Measurements from ENCODE around the gene ZNF414. TPM values are rescaled to one million over a fixed set of nuclear protein-coding genes. Genes with fewer than 3 reads are reported as not detected.

Gene ZNF414
- total and polyA plus RNA-seq, 10 of the 15 experiments (the other 5 are each of a cell fraction or from before 2014, with no cell fraction given) = 0.16 to 23.7 (median 5.3) TPM; not detected in 1

DNA sequence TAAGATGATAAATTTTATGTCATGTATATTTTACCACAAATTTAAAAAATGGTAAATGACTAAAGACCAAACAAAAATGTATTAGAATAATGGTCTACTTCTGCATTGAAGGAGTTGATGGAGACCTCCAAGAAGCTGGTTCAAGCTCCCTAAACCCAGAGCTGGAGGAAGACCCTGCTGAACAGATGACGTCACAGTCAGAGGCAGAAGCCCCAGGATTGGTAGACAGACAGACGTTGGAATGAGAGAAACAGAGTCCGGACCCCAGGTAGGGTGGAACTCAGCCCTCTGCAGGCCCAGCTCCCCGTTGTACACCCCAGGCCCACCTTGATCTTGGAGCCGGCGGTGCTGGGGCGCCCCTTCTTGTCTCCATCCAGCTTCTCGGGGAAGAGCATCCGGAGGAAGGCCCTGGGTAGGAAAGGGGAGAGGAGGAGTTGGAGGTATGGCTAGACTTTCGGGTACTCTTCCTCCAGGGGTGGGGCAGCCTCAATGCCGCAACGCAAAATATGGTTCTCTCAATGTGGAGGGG lies 25.7 kb upstream of the ZNF414 start (continued):
- TF ChIP-seq, protein P1, sequence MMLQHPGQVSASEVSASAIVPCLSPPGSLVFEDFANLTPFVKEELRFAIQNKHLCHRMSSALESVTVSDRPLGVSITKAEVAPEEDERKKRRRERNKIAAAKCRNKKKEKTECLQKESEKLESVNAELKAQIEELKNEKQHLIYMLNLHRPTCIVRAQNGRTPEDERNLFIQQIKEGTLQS (IDR thresholded peaks at IDR 0.05; ENCODE audit: borderline replicate concordance, extremely low read depth, low read depth, low read length) = no peak
- TF ChIP-seq FOS (IDR thresholded peaks at IDR 0.05; ENCODE audit: borderline replicate concordance, extremely low read depth, insufficient read length) (no peak), CBX3 (IDR thresholded peaks at IDR 0.05; ENCODE audit: borderline replicate concordance, low read depth) (no peak), ASH2L (IDR thresholded peaks at IDR 0.05; ENCODE audit: borderline replicate concordance, low read depth) (no peak)

DNA sequence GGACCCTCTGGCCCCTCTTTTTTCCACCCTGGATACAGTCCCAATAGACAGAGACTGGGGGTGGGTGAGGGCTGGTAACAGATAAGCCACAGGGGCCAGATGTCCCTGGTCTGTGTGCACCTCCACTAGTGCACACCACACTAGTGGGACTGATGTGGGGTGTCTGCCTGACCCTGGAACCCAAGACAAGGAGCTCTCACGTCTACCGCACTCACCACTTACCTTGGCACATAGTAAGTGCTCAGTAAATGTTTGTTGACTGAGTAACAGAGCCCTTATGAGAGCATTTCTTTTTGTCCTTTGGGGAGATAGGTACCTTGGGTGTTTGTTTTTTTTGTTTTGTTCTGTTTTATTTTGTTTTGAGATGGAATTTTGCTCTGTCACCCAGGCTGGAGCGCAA lies 23.1 kb upstream of the ZNF414 start:
- DNase-seq (ENCODE audit: low read depth, low spot score) (no peak), ATAC-seq (no peak), FAIRE-seq (no peak)
- BruUV-seq (replicated peaks) = no TSS peak
- TF ChIP-seq SMC3 (IDR thresholded peaks at IDR 0.05; ENCODE audit: borderline replicate concordance, low read length) (no peak), MEF2A (IDR thresholded peaks at IDR 0.05; ENCODE audit: insufficient read depth, low read depth, low read length) (no peak), NFYB (IDR thresholded peaks at IDR 0.05; ENCODE audit: insufficient read depth, low read depth, low read length) (no peak), ETV6 (conservative IDR thresholded peaks at IDR 0.05 in 1 of 2, IDR thresholded peaks at IDR 0.05 in 1 of 2; ENCODE audit: borderline replicate concordance in 1 of 2, low read depth in 1 of 2) (no peak), CHD1 (IDR thresholded peaks at IDR 0.05; ENCODE audit: low read depth, low read length) (no peak), FOXM1 (IDR thresholded peaks at IDR 0.05; ENCODE audit: low read depth, low read length) (no peak), CHD2 (IDR thresholded peaks at IDR 0.05; ENCODE audit: borderline replicate concordance, low read depth, low read length) (no peak)
- Histone ChIP-seq H3K9ac (ENCODE audit: control insufficient read depth, insufficient read depth, low read length) (no peak overlapping the region), H3K36me3 (ENCODE audit: control insufficient read depth in 2 of 2, insufficient read depth in 2 of 2, low read length in 1 of 2) (no peaks in the 10 kb centered on the region), H3K4me2 (ENCODE audit: control insufficient read depth, insufficient read depth) (no peak overlapping the region), H4K20me1 (ENCODE audit: control insufficient read depth, insufficient read depth) (no peaks in the 10 kb centered on the region), H3K4me1 (ENCODE audit: control insufficient read depth, insufficient read depth, low read length) (no peaks in the 10 kb centered on the region), H3K27ac (ENCODE audit: control insufficient read depth, insufficient read depth) (no peak overlapping the region), H2AFZ (ENCODE audit: control insufficient read depth, low read depth, low read length) (no peak overlapping the region), H3K4me3 (no peak overlapping the region), H3K79me2 (ENCODE audit: control insufficient read depth, insufficient read depth, low read length) (no peaks in the 10 kb centered on the region), H3K9me3 (replicated peaks; ENCODE audit: control insufficient read depth, insufficient read depth, low read length) (no peaks in the 10 kb centered on the region), H3K27me3 (replicated peaks in 1 of 2; ENCODE audit: control insufficient read depth in 2 of 2, insufficient read depth in 2 of 2, low read length in 1 of 2) (no peaks in the 10 kb centered on the region)
- ChIA-PET SMC1A (ENCODE audit: uncharacterized antibody, unreplicated experiment) (no interaction called here), RAD21 (ENCODE audit: unreplicated experiment) (interaction anchor here (0.6 kb wide), 1 partner anchor 119 kb away, joined by 5 read pairs; no protein-coding TSS in a partner anchor), CTCF (no interaction called here), POLR2A (no interaction called here)
- WGBS (ENCODE audit: insufficient coverage, insufficient replicate concordance, low lambda C conversion rate, missing lambda C conversion rate) = 67% methylated on average over 3 of the region's 3 CpGs
- in situ Hi-C loops (cut with MboI) = no loop called here
- intact Hi-C loops (cut with micrococcal nuclease; ENCODE audit: unreplicated experiment) = no loop called here

All from GM12878 (cell line).